ENCODE measurements around the gene CNTN1.

Gene CNTN1

GRCh38 chr12:40874868-40875267 lies 182.6 kb downstream of the CNTN1 start:
- no peak overlapping the region for H3K4ac ChIP-seq (ENCODE audit: low read depth, low read length)

GRCh38 chr12:40889329-40889728 lies 197.1 kb downstream of the CNTN1 start:
- no peak for DNase-seq
- no peaks in the 10 kb centered on the region for H3K27me3 ChIP-seq (ENCODE audit: insufficient read depth, low read length, poor library complexity)
- H2BK5ac ChIP-seq (ENCODE audit: low read length) = no peak overlapping the region

More at GRCh38 chr12:40874868-40875267, 182.6 kb downstream of the CNTN1 start:
- Histone ChIP-seq H3K9ac (ENCODE audit: low read length) (no peak overlapping the region), H3K56ac (ENCODE audit: low read length) (no peak overlapping the region), H3K79me1 (ENCODE audit: low read length) (no peaks in the 10 kb centered on the region), H2BK120ac (ENCODE audit: low read depth, low read length) (no peak overlapping the region), H4K8ac (ENCODE audit: low read depth, low read length) (no peak overlapping the region), H3K27me3 (ENCODE audit: insufficient read depth, low read length, poor library complexity) (no peaks in the 10 kb centered on the region), H2BK5ac (ENCODE audit: low read length) (no peak overlapping the region), H3K4me3 (ENCODE audit: low read length) (no peak overlapping the region), H3K18ac (ENCODE audit: low read length) (no peak overlapping the region), H3K23ac (ENCODE audit: low read length) (no peak overlapping the region), H3K4me2 (ENCODE audit: low read length) (no peak overlapping the region), H2AK5ac (ENCODE audit: low read length) (no peak overlapping the region), H3K36me3 (ENCODE audit: control insufficient read depth, insufficient read depth, low read length) (no peaks in the 10 kb centered on the region), H3K27ac (ENCODE audit: low read depth, low read length) (no peak overlapping the region), H3K79me2 (ENCODE audit: control insufficient read depth, insufficient read depth, low read length) (no peaks in the 10 kb centered on the region), H3K4me1 (ENCODE audit: control insufficient read depth, low read depth, low read length) (no peaks in the 10 kb centered on the region), H4K5ac (ENCODE audit: low read length) (no peak overlapping the region), H2BK15ac (replicated peaks; ENCODE audit: low read depth) (no peak overlapping the region)
- WGBS (ENCODE audit: extremely low coverage, insufficient coverage, low lambda C conversion rate) = no CpG with 5 or more reads among the region's 1 CpG
- no peak for DNase-seq

GRCh38 chr12:40892528-40892927 lies 200.3 kb downstream of the CNTN1 start:
- Histone ChIP-seq H3K4ac (ENCODE audit: low read depth, low read length) (no peak overlapping the region), H2BK5ac (ENCODE audit: low read length) (no peak overlapping the region), H3K79me1 (ENCODE audit: low read length) (no peaks in the 10 kb centered on the region), H3K27me3 (ENCODE audit: insufficient read depth, low read length, poor library complexity) (no peaks in the 10 kb centered on the region), H4K8ac (ENCODE audit: low read depth, low read length) (no peak overlapping the region), H3K9ac (ENCODE audit: low read length) (no peak overlapping the region), H3K79me2 (ENCODE audit: control insufficient read depth, insufficient read depth, low read length) (no peaks in the 10 kb centered on the region), H4K5ac (ENCODE audit: low read length) (no peak overlapping the region), H2BK120ac (ENCODE audit: low read depth, low read length) (no peak overlapping the region), H3K36me3 (ENCODE audit: control insufficient read depth, insufficient read depth, low read length) (no peaks in the 10 kb centered on the region), H3K56ac (ENCODE audit: low read length) (no peak overlapping the region), H2BK15ac (replicated peaks; ENCODE audit: low read depth) (no peak overlapping the region), H3K4me1 (ENCODE audit: control insufficient read depth, low read depth, low read length) (no peaks in the 10 kb centered on the region), H2AK5ac (ENCODE audit: low read length) (no peak overlapping the region), H3K18ac (ENCODE audit: low read length) (no peak overlapping the region), H3K23ac (ENCODE audit: low read length) (no peak overlapping the region), H3K27ac (ENCODE audit: low read depth, low read length) (no peak overlapping the region), H3K4me3 (ENCODE audit: low read length) (no peak overlapping the region), H3K4me2 (ENCODE audit: low read length) (no peak overlapping the region)
- WGBS (ENCODE audit: extremely low coverage, insufficient coverage, low lambda C conversion rate) = no CpG with 5 or more reads among the region's 4 CpGs
- no peak for DNase-seq

More at GRCh38 chr12:40889329-40889728, 197.1 kb downstream of the CNTN1 start:
- H3K23ac ChIP-seq (ENCODE audit: low read length) = no peak overlapping the region
- no CpG with 5 or more reads among the region's 3 CpGs for WGBS (ENCODE audit: extremely low coverage, insufficient coverage, low lambda C conversion rate)
- H3K27ac ChIP-seq (ENCODE audit: low read depth, low read length) = no peak overlapping the region
- no peaks in the 10 kb centered on the region for H3K4me1 ChIP-seq (ENCODE audit: control insufficient read depth, low read depth, low read length)
- H4K5ac ChIP-seq (ENCODE audit: low read length) = no peak overlapping the region
- H3K4me3 ChIP-seq (ENCODE audit: low read length) = no peak overlapping the region
- H3K79me2 ChIP-seq (ENCODE audit: control insufficient read depth, insufficient read depth, low read length) = no peaks in the 10 kb centered on the region
- H2BK120ac ChIP-seq (ENCODE audit: low read depth, low read length) = no peak overlapping the region
- H3K4ac ChIP-seq (ENCODE audit: low read depth, low read length) = no peak overlapping the region
- H3K4me2 ChIP-seq (ENCODE audit: low read length) = no peak overlapping the region
- H2AK5ac ChIP-seq (ENCODE audit: low read length) = no peak overlapping the region
- H3K9ac ChIP-seq (ENCODE audit: low read length) = no peak overlapping the region
- no peak overlapping the region for H3K56ac ChIP-seq (ENCODE audit: low read length)
- no peaks in the 10 kb centered on the region for H3K79me1 ChIP-seq (ENCODE audit: low read length)
- no peak overlapping the region for H2BK15ac ChIP-seq (replicated peaks; ENCODE audit: low read depth)
- no peaks in the 10 kb centered on the region for H3K36me3 ChIP-seq (ENCODE audit: control insufficient read depth, insufficient read depth, low read length)
- no peak overlapping the region for H3K18ac ChIP-seq (ENCODE audit: low read length)
- no peak overlapping the region for H4K8ac ChIP-seq (ENCODE audit: low read depth, low read length)

- H2BK15ac ChIP-seq (replicated peaks; ENCODE audit: low read depth) = no peak overlapping the region
- DNase-seq = no peak
- H3K4me3 ChIP-seq (ENCODE audit: low read length) = no peak overlapping the region
- no peaks in the 10 kb centered on the region for H3K36me3 ChIP-seq (ENCODE audit: control insufficient read depth, insufficient read depth, low read length)
- no peaks in the 10 kb centered on the region for H3K4me1 ChIP-seq (ENCODE audit: control insufficient read depth, low read depth, low read length)
- WGBS (ENCODE audit: extremely low coverage, insufficient coverage, low lambda C conversion rate) = no CpG with 5 or more reads among the region's 3 CpGs
- no peaks in the 10 kb centered on the region for H3K27me3 ChIP-seq (ENCODE audit: insufficient read depth, low read length, poor library complexity)
- no peak overlapping the region for H2AK5ac ChIP-seq (ENCODE audit: low read length)
- H3K23ac ChIP-seq (ENCODE audit: low read length) = no peak overlapping the region
- no peak overlapping the region for H3K4ac ChIP-seq (ENCODE audit: low read depth, low read length)
- no peak overlapping the region for H3K56ac ChIP-seq (ENCODE audit: low read length)
- no peak overlapping the region for H4K5ac ChIP-seq (ENCODE audit: low read length)
- no peaks in the 10 kb centered on the region for H3K79me2 ChIP-seq (ENCODE audit: control insufficient read depth, insufficient read depth, low read length)
- H3K9ac ChIP-seq (ENCODE audit: low read length) = no peak overlapping the region
- no peak overlapping the region for H2BK5ac ChIP-seq (ENCODE audit: low read length)
- no peak overlapping the region for H3K4me2 ChIP-seq (ENCODE audit: low read length)
- H3K27ac ChIP-seq (ENCODE audit: low read depth, low read length) = no peak overlapping the region
- no peak overlapping the region for H3K18ac ChIP-seq (ENCODE audit: low read length)
- H2BK120ac ChIP-seq (ENCODE audit: low read depth, low read length) = no peak overlapping the region
- H3K79me1 ChIP-seq (ENCODE audit: low read length) = no peaks in the 10 kb centered on the region
- no peak overlapping the region for H4K8ac ChIP-seq (ENCODE audit: low read depth, low read length)
Measured at GRCh38 chr12:40898505-40898904, 206.3 kb downstream of the CNTN1 start.

- Histone ChIP-seq H3K79me2 (ENCODE audit: control insufficient read depth, insufficient read depth, low read length) (no peaks in the 10 kb centered on the region), H3K36me3 (ENCODE audit: control insufficient read depth, insufficient read depth, low read length) (no peaks in the 10 kb centered on the region), H2AK5ac (ENCODE audit: low read length) (no peak overlapping the region), H3K23ac (ENCODE audit: low read length) (no peak overlapping the region), H4K5ac (ENCODE audit: low read length) (no peak overlapping the region), H3K56ac (ENCODE audit: low read length) (no peak overlapping the region), H3K4me2 (ENCODE audit: low read length) (no peak overlapping the region), H3K79me1 (ENCODE audit: low read length) (no peaks in the 10 kb centered on the region), H3K9ac (ENCODE audit: low read length) (no peak overlapping the region), H2BK5ac (ENCODE audit: low read length) (no peak overlapping the region), H3K27ac (ENCODE audit: low read depth, low read length) (no peak overlapping the region), H2BK15ac (replicated peaks; ENCODE audit: low read depth) (no peak overlapping the region), H3K27me3 (ENCODE audit: insufficient read depth, low read length, poor library complexity) (no peaks in the 10 kb centered on the region), H2BK120ac (ENCODE audit: low read depth, low read length) (no peak overlapping the region), H3K4me3 (ENCODE audit: low read length) (no peak overlapping the region), H3K18ac (ENCODE audit: low read length) (no peak overlapping the region), H3K4me1 (ENCODE audit: control insufficient read depth, low read depth, low read length) (no peaks in the 10 kb centered on the region), H4K8ac (ENCODE audit: low read depth, low read length) (no peak overlapping the region), H3K4ac (ENCODE audit: low read depth, low read length) (no peak overlapping the region)
- DNase-seq = peak; percentile 9
- no CpG with 5 or more reads among the region's 1 CpG for WGBS (ENCODE audit: extremely low coverage, insufficient coverage, low lambda C conversion rate)
Measured at GRCh38 chr12:40903040-40903439, 210.8 kb downstream of the CNTN1 start.

GRCh38 chr12:40907115-40907527 lies 214.9 kb downstream of the CNTN1 start:
- no peak overlapping the region for H3K27ac ChIP-seq (ENCODE audit: low read depth, low read length)
- H3K4me3 ChIP-seq (ENCODE audit: low read length) = no peak overlapping the region
- no peaks in the 10 kb centered on the region for H3K36me3 ChIP-seq (ENCODE audit: control insufficient read depth, insufficient read depth, low read length)
- H2BK5ac ChIP-seq (ENCODE audit: low read length) = no peak overlapping the region
- H2AK5ac ChIP-seq (ENCODE audit: low read length) = no peak overlapping the region
- no peak overlapping the region for H4K5ac ChIP-seq (ENCODE audit: low read length)
- no peak overlapping the region for H4K8ac ChIP-seq (ENCODE audit: low read depth, low read length)
- no peaks in the 10 kb centered on the region for H3K27me3 ChIP-seq (ENCODE audit: insufficient read depth, low read length, poor library complexity)
- no peaks in the 10 kb centered on the region for H3K4me1 ChIP-seq (ENCODE audit: control insufficient read depth, low read depth, low read length)
- no peak overlapping the region for H2BK120ac ChIP-seq (ENCODE audit: low read depth, low read length)
- H3K79me2 ChIP-seq (ENCODE audit: control insufficient read depth, insufficient read depth, low read length) = no peaks in the 10 kb centered on the region
- H3K9ac ChIP-seq (ENCODE audit: low read length) = no peak overlapping the region
- no peak overlapping the region for H3K4ac ChIP-seq (ENCODE audit: low read depth, low read length)
- peak; percentile 77 for DNase-seq
- H3K79me1 ChIP-seq (ENCODE audit: low read length) = no peaks in the 10 kb centered on the region
- H3K4me2 ChIP-seq (ENCODE audit: low read length) = no peak overlapping the region
- no CpG with 5 or more reads among the region's 4 CpGs for WGBS (ENCODE audit: extremely low coverage, insufficient coverage, low lambda C conversion rate)
- H2BK15ac ChIP-seq (replicated peaks; ENCODE audit: low read depth) = no peak overlapping the region
- no peak overlapping the region for H3K23ac ChIP-seq (ENCODE audit: low read length)
- H3K56ac ChIP-seq (ENCODE audit: low read length) = no peak overlapping the region
- H3K18ac ChIP-seq (ENCODE audit: low read length) = no peak overlapping the region
